Activated CD4-positive, alpha-beta T cell treated with anti-CD3 and anti-CD28 coated beads, Interleukin-2, amount 50 U/mL, for 16 hours (primary cell): ENCODE results near the gene THBS2.
"Not testable (repeated sequence)": the region's sequence is repeated elsewhere in the genome, so short reads cannot be mapped to it uniquely, and the experiment has no call there.

Experiments used
- DNase-seq: peaks from one replicate; pipeline ENCODE4 v3.0.0-alpha.2; 2020

Gene THBS2

DNA sequence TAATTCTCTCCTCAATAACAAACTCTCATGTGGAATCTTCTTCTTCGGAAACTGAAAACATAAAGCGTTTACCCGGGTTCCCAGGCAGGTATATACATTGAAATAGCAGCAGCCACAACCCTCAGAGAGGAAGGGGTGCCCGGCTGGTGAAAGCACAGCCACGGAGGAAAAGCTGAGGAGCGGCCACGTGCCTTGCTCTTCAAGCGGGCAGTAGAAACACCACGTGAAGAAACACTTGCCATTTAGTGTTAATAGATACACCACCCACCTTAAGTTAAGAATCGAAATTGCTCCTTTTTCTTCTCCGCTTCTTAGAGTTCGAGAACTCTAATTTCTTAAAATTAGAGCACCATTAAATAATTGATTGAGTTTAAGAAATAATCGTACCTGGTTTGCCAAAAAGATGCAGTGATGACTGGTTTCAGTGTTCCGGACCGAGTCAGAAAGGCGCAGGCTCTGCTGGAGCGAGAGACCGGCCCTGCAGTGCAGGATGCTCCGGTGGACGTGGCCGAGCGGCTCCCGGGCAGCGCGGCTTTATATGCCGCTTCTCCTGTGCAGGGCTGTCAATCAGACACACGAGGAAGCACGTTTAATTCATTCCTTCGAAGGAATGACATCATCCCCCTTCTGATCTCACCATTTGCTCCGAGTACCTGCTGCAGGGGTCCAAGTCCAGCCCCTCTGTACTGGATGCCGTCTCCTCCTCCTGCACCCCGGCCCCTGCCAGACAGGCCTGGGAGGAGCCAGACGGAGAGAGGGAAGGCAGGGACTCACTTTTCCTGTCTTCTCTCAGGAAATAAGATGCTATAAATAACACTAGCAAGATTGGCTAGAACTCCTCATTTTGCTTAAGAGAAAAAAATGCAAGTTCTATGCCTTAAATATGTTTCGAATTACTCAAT lies at the start of gene THBS2:
Gene THBS2 (minus strand): TSS at position 510 of the 902 bp plus-strand sequence. CDS start 3,062 bp downstream, outside the sequence.
- DNase-seq = no peak

- no peak for DNase-seq
Measured at GRCh38 chr6:169302716-169303115, 49.1 kb upstream of the THBS2 start.

DNA sequence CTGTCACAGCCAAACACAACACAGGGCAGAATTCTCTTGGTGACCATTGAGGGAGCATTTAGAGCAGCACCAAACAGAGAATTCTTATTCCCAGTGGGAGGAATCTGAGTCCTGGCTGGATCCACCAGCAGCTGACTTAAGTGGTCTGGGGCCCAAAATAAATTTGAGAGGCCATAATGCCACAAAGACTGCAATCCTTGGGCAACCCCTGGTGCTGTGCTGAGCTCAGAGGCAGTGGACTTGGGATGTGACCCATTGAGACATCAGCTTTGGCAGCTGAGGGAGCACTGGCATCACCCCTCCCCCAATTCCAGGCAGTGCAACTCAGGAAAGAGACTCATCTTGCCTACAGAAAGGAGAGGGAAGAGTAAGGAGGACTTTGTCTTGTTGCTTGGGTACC lies 48.6 kb upstream of the THBS2 start:
- no peak for DNase-seq

- DNase-seq = no peak
Measured at GRCh38 chr6:169300916-169301315, 47.3 kb upstream of the THBS2 start.

GRCh38 chr6:169298626-169299025 lies 45.0 kb upstream of the THBS2 start:
- not testable (repeated sequence) for DNase-seq

DNA sequence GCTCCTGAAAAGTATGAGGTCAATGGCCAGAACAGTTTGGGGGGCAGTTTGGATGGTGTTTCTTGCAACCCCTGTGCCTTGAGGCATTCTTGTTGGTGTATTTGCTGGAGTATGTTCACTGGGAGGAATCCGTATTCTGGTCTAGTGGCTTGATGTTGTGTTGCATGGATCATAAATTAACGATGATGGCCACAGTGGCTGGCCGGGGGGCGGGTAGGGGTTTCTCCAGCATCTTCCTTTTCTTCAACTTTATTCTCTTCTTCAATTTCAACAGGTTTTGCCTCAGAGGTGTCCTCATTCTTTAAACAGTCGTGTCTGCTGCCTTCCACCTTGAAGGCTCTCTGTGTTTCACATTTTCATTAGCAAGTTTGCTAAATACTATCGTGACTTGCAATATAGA lies 43.0 kb upstream of the THBS2 start:
- DNase-seq = no peak

- no peak for DNase-seq
Measured at GRCh38 chr6:169296170-169296569, 42.5 kb upstream of the THBS2 start.

- DNase-seq = no peak
Measured at GRCh38 chr6:169293196-169293595, 39.5 kb upstream of the THBS2 start.

- DNase-seq = no peak
Measured at GRCh38 chr6:169292338-169293124, 38.9 kb upstream of the THBS2 start.

- no peak for DNase-seq
Measured at GRCh38 chr6:169291646-169292337, 38.1 kb upstream of the THBS2 start.

- no peak for DNase-seq
Measured at GRCh38 chr6:169291148-169291547, 37.5 kb upstream of the THBS2 start.

DNA sequence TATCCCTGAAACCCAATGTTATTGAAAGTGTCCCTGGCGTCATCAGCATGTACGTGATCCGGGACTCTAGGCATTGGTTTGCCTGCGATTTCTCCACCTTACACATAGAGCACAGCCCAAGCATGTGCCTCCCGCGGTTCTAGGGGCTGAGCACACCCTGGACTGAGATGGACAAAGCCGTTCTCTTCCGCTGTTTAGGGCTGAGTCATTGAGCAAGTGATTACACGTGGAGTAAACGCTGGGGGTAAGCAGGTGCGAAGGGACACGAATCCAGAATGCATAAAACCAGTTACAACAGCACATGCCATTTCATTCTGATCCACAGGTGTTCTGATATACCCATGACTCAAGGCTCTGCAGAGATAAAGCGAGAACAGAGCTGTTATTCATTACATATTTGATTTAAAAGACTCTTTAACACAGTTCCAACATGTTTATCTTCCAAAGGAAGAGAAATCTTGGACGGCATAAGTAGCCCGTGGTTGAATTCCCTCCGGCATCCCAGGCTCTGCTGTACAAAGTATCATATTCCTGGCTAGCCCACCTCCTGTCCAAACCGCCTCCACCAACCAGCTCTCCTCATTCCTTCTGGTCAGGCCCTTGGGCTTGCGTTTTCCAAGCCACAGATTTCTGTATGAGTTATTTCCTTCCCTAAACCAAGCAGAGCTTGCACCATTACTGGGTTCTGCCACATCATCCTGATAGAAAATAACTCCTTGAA lies 36.1 kb upstream of the THBS2 start:
- no peak for DNase-seq

DNA sequence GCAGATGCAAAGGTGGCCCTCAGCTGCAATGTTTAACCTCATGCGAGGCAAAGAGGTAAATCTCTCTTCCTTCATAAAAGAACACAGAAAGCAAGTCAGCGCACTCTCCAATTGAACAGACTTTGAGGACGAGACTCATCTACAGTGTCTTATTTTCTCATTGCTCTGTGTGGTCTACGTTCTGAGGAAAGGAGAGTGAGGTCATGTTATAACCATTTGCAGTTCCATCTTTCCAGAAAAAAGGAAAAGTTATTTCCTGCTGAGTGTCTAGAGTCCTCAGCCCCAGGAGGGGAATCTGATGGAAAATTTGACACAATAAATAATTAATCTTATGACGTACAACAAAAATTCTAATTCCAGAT lies 35.6 kb upstream of the THBS2 start:
- DNase-seq = no peak

- DNase-seq = no peak
Measured at GRCh38 chr6:169288591-169288990, 34.9 kb upstream of the THBS2 start.

- DNase-seq = no peak
Measured at GRCh38 chr6:169287675-169288074, 34.0 kb upstream of the THBS2 start.

- no peak for DNase-seq
Measured at GRCh38 chr6:169286961-169287360, 33.3 kb upstream of the THBS2 start.

- DNase-seq = no peak
Measured at GRCh38 chr6:169285165-169285564, 31.5 kb upstream of the THBS2 start.

DNA sequence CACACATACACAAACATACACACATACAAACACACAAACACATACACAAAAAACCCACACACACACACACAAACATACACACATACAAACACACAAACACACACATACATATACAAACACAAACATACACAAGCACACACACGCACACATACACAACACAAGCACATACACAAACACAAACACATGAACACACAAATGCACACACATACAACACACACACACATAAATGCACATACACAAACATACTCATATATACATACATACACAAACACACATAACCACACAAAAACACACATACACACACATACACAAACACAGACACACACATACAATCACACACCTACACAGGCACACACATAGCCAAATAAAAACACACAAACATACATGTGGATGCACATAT lies 30.3 kb upstream of the THBS2 start:
- DNase-seq = no peak

- no peak for DNase-seq
Measured at GRCh38 chr6:169282043-169282442, 28.4 kb upstream of the THBS2 start.

GRCh38 chr6:169277619-169278018 lies 24.0 kb upstream of the THBS2 start:
- no peak for DNase-seq

DNA sequence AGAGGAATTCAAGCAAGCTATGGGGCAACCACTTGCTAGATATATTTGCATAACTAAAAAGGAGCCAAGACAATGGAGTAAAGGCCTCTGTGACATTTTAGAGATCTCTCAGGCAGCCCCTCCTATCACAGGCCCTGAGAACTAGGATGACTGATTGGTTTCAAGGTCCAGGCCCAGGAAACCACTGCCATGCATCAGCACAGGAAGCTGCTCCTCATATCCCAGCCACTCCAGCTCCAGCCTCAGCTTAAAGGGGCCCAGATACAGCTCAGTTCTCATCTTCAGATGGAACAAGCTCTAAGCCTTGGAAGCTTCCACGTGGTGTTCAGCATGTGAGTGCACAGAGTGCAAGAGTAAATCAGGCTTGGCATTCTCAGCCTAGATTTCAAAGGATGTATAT lies 21.1 kb upstream of the THBS2 start:
- DNase-seq = no peak

DNA sequence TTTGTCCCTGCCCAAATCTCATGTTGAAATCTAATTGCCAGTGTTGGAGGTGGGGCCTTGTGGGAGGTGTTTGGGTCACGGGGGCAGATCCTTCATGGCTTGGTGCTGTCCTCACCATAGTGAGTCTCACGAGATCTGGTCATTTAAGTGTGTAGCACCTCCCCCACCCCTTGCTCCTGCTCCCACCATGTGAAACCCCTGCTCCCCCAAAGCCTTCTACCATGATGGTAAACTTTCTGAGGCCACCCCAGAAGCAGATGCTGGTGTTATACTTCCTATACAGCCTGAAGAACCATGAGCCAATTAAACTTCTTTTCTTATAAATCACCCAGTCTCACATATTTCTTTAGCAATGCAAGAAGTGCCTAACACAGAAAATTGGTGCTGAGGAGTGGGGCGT lies 19.9 kb upstream of the THBS2 start:
- DNase-seq = no peak

- no peak for DNase-seq
Measured at GRCh38 chr6:169271877-169272216, 18.2 kb upstream of the THBS2 start.
